Tibial nerve (tissue), 3 donors: ENCODE results near the gene GTSF1L.

ENCODE experiments used
- CTCF ChIP-seq, 5 experiments: fragments of 200-600 bp in 3 of 5; fragments of 450-650 bp in 2 of 5; sonication (generic) in 3 of 5; IDR thresholded peaks; one replicate each; pipeline ENCODE4 v1.5.1; 2016 to 2019; ENCODE audit warnings: antibody characterized with exemption in 5 of 5, mild to moderate bottlenecking in 3 of 5, moderate library complexity in 2 of 5
- POLR2A ChIP-seq, 2 donors: fragments of 450-650 bp; IDR thresholded peaks; one replicate each; pipeline ENCODE4 v1.6.1; 2017; ENCODE audit warnings: antibody characterized with exemption in 2 of 2, mild to moderate bottlenecking in 2 of 2, moderate library complexity in 2 of 2

- TF ChIP-seq CTCF (IDR thresholded peaks at IDR 0.05), result no peak
- TF ChIP-seq POLR2A (IDR thresholded peaks at IDR 0.05), result no peak
Measured at GRCh38 chr20:43686820-43687219, 40.0 kb downstream of the GTSF1L start.
